A549 (cell line): Measurements from ENCODE around the gene PPP1R3C. TPM values are rescaled to one million over a fixed set of nuclear protein-coding genes. Genes with fewer than 3 reads are reported as not detected.

Experiments
- ATAC-seq, 2 experiments: fragments of 200-7000 bp in 1 of 2; fragments of >200 bp in 1 of 2; cut with Nextera tagmentation in 1 of 2; cut with Tn5 transposase in 1 of 2; 3 replicates each; pipeline versions ENCODE4 v1.8.0 to v1.9.1; 2018 to 2020; ENCODE audit warnings: mild to moderate bottlenecking in 1 of 2, moderate library complexity in 1 of 2
- CTCF ChIA-PET: fragments of 300-600 bp; sonication (Branson Sonifier 250); formaldehyde crosslinking; extraction: SDS; loops from one replicate; lab custom pipeline; 2021; ENCODE audit warnings: antibody characterized with exemption, inconsistent platforms; lab: Yijun Ruan, JAX
- POLR2A ChIA-PET: fragments of 350-600 bp; formaldehyde crosslinking; extraction: SDS; loops from one replicate; lab custom pipeline; 2021; ENCODE audit warnings: antibody characterized with exemption, inconsistent platforms; lab: Yijun Ruan, JAX
- DNase-seq, 2 experiments: peaks; one replicate each; pipeline versions ENCODE4 v3.0.0 to v3.0.0-alpha.2; 2011 to 2016; ENCODE audit warnings: low read depth in 1 of 2, low spot score in 1 of 2
- FAIRE-seq: peaks from 2 replicates; lab custom pipeline; 2011; peaks lifted over from hg19 to GRCh38; lab: Jason Lieb, UNC
- H3K27ac ChIP-seq, 2 experiments: fragments of >200 bp; sonication (Bioruptor Twin); formaldehyde crosslinking; 3 replicates each; pipeline ENCODE4 v1.5.1; 2016 to 2017
- H3K4me1 ChIP-seq: fragments of >200 bp; sonication (Bioruptor Twin); formaldehyde crosslinking; 3 replicates; pipeline ENCODE4 v1.6.1; 2016
- H3K4me2 ChIP-seq: fragments of >200 bp; sonication (Bioruptor Twin); formaldehyde crosslinking; 3 replicates; pipeline ENCODE4 v1.6.1; 2016
- H3K4me3 ChIP-seq: fragments of >200 bp; sonication (Bioruptor Twin); formaldehyde crosslinking; 3 replicates; pipeline ENCODE4 v1.5.1; 2016
- H3K9me3 ChIP-seq: fragments of >200 bp; sonication (Bioruptor Twin); formaldehyde crosslinking; 3 replicates; pipeline ENCODE4 v1.6.1; 2016
- CBX2 ChIP-seq: fragments of 200-600 bp; sonication (generic); IDR thresholded peaks from 2 replicates; pipeline ENCODE4 v1.6.1; 2016; ENCODE audit warnings: low read depth, mild to moderate bottlenecking, borderline replicate concordance
- CEBPB ChIP-seq, 2 experiments: fragments of >200 bp in 1 of 2; sonication (Bioruptor Twin) in 1 of 2; formaldehyde crosslinking in 1 of 2; IDR thresholded peaks; 2 replicates each; pipeline ENCODE4 v1.6.1; 2012 to 2016
- CHD4 ChIP-seq: fragments of 200-600 bp; sonication (generic); IDR thresholded peaks from 2 replicates; pipeline ENCODE4 v1.6.1; 2016; ENCODE audit warnings: antibody characterized with exemption, mild to moderate bottlenecking, borderline replicate concordance
- FOSB ChIP-seq: fragments of 250-450 bp; sonication (Bioruptor Pico); IDR thresholded peaks from 2 replicates; pipeline ENCODE4 v1.5.0; 2020; ENCODE audit warnings: mild to moderate bottlenecking, moderate library complexity
- FOXS1 ChIP-seq: fragments of 250-450 bp; sonication (Bioruptor Pico); IDR thresholded peaks from 2 replicates; pipeline ENCODE4 v1.5.0; 2020; ENCODE audit warnings: mild to moderate bottlenecking, moderate library complexity
- GATA3 ChIP-seq: IDR thresholded peaks from 2 replicates; pipeline ENCODE4 v1.6.1; 2012; ENCODE audit warnings: borderline replicate concordance
- HES2 ChIP-seq: fragments of >200 bp; sonication (Bioruptor Twin); formaldehyde crosslinking; IDR thresholded peaks from 2 replicates; pipeline ENCODE4 v1.6.1; 2016
- HEYL ChIP-seq: fragments of 250-450 bp; sonication (Bioruptor Pico); IDR thresholded peaks from 2 replicates; pipeline ENCODE4 v1.8.0; 2021; ENCODE audit warnings: mild to moderate bottlenecking, moderate library complexity
- HOXA7 ChIP-seq: fragments of 250-450 bp; sonication (Bioruptor Pico); IDR thresholded peaks from 2 replicates; pipeline ENCODE4 v1.5.0; 2020; ENCODE audit warnings: mild to moderate bottlenecking, moderate library complexity
- HOXB13 ChIP-seq: fragments of 250-450 bp; sonication (Bioruptor Pico); IDR thresholded peaks from 2 replicates; pipeline ENCODE4 v1.5.0; 2020; ENCODE audit warnings: low read depth, mild to moderate bottlenecking, moderate library complexity
- JUNB ChIP-seq: fragments of >200 bp; sonication (Bioruptor Twin); formaldehyde crosslinking; IDR thresholded peaks from 2 replicates; pipeline ENCODE4 v1.6.1; 2016
- MAFK ChIP-seq: fragments of 450-650 bp; IDR thresholded peaks from 2 replicates; pipeline ENCODE4 v1.6.1; 2014; ENCODE audit not compliant: partially characterized antibody
- MYC ChIP-seq: IDR thresholded peaks from 2 replicates; pipeline ENCODE4 v1.6.1; 2012; ENCODE audit warnings: mild to moderate bottlenecking, inconsistent platforms, low read length, improper control_type of control experiment, borderline replicate concordance
- NR3C1 ChIP-seq: fragments of >200 bp; sonication (Bioruptor Twin); formaldehyde crosslinking; IDR thresholded peaks from 3 replicates; pipeline ENCODE4 v1.6.1; 2017
- RAD21 ChIP-seq, 2 experiments: fragments of >200 bp in 1 of 2; sonication (Bioruptor Twin) in 1 of 2; formaldehyde crosslinking in 1 of 2; IDR thresholded peaks in 1 of 2; conservative IDR thresholded peaks in 1 of 2; 2 replicates in 1 of 2; 3 replicates in 1 of 2; pipeline ENCODE4 v1.6.1; 2012 to 2018; ENCODE audit warnings: inconsistent platforms in 1 of 2
- RARB ChIP-seq: fragments of 250-450 bp; sonication (Bioruptor Pico); IDR thresholded peaks from 2 replicates; pipeline ENCODE4 v1.8.0; 2021; ENCODE audit warnings: mild to moderate bottlenecking, moderate library complexity
- RCOR1 ChIP-seq: fragments of 150-350 bp; IDR thresholded peaks from 2 replicates; pipeline ENCODE4 v1.6.1; 2014; ENCODE audit warnings: antibody characterized with exemption, low read length, low read depth
- RNF2 ChIP-seq: fragments of 200-600 bp; sonication (generic); IDR thresholded peaks from 2 replicates; pipeline ENCODE4 v1.6.1; 2016; ENCODE audit warnings: low read depth, mild to moderate bottlenecking, antibody characterized with exemption, moderate library complexity, borderline replicate concordance
- SMC3 ChIP-seq: fragments of >200 bp; sonication (Bioruptor Twin); formaldehyde crosslinking; IDR thresholded peaks from 3 replicates; pipeline ENCODE4 v1.6.1; 2018; ENCODE audit warnings: inconsistent platforms
- TFCP2L1 ChIP-seq: fragments of 250-450 bp; sonication (Bioruptor Pico); IDR thresholded peaks from 2 replicates; pipeline ENCODE4 v1.5.0; 2021; ENCODE audit warnings: mild to moderate bottlenecking
- ZC3H11A ChIP-seq: fragments of 450-650 bp; IDR thresholded peaks from 2 replicates; pipeline ENCODE4 v1.6.1; 2014; ENCODE audit warnings: antibody characterized with exemption, mild to moderate bottlenecking
- WGBS: methylation state at CpG from one replicate; pipeline ENCODE4 v1.1.6; 2017; ENCODE audit errors: missing lambda C conversion rate; 5-methylcytosine and 5-hydroxymethylcytosine counted together
- polyA plus RNA-seq, 4 experiments: library from polyadenylated mRNA; depleted of rRNA in 3 of 4; stranded (reverse); fragments of >200 nt; fragmentation: RNase III in 1 of 4; extraction: RNeasy Plus Mini Kit Qiagen cat#74134 plus additional on column Dnase treatment in 1 of 4; gene quantifications; 2 replicates in 3 of 4; 3 replicates in 1 of 4; pipeline ENCODE4 v1.2.3, GENCODE V29; 2011 to 2017
- TF ChIP-seq, protein P1 (sequence below): fragments of >200 bp; sonication (Bioruptor Twin); formaldehyde crosslinking; IDR thresholded peaks from 3 replicates; pipeline ENCODE4 v1.5.1; 2016

The PPP1R3C gene
- polyA plus RNA-seq, 2 of the 4 experiments (the other 2 are of a cell fraction), result 10.5 to 20.0 TPM

DNA sequence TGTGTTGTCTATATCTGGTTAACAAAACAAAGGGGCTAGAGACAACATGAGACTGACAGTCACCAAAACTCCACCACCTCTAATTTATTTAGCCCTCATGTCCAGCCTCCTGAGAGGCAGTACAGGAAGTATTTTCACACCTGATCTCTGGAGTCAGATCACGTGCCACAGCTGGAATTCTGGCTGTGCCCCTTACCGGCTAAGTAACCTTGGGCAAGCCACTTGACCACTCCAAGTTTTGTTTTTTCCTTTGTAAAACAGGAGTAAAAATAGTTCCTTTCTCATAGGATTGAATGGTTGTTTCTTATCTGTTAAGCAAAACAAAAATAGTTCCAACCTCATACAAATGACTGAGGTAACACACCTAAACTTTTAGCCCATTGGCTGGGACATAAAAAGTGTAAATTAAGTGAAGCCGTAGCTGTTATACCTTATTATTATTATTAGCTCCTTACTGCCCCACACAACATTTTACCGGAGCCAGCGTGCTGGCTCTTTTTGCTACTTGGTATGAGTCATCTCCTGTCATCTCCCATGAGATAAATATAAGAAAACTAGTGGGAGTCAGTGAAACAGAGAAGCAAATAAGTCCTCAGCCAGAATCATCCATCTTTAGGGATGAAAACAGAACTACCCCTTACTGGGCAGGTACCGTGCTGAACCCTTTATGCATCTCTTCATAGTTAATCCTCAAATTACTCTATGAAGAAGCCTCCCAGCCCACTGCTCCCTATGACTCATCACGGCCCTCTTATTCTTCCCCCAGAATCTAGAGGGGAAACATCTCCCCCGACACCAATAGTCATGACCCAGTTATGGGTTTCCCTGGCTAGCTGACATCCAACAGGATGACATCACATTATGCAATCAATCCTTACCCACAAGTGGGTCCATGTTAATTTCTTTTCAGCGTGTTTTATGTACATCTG lies 44.9 kb downstream of the PPP1R3C start (continued):
- TF ChIP-seq JUNB (peak; percentile 41; the same call in 1 of the 2 replicates), FOSB (CRISPR knock-in tag) (no peak), CHD4 (no peak), HOXB13 (no peak), HEYL (CRISPR knock-in tag) (no peak), CEBPB (IDR thresholded peaks at IDR 0.05) (peak in 1 of 2 experiments; percentile 65; a peak in 2 of 4 replicates)

GRCh38 chr10:91582153-91582554 lies 50.7 kb downstream of the PPP1R3C start:
- Histone ChIP-seq H3K4me2 (no peak overlapping the region), H3K4me3 (no peak overlapping the region), H3K27ac (0 out of 6 replicates have a peak overlapping the region, but pooled peaks of 1 of the 2 experiments have one; percentile 14), H3K4me1 (peaks cover under 1% of the 10 kb centered on the region; the same call in 2 of the 3 replicates), H3K9me3 (no peaks in the 10 kb centered on the region)
- POLR2A ChIA-PET, result no interaction called here
- 74% methylated on average over 2 of the region's 2 CpGs for WGBS
- TF ChIP-seq ZC3H11A (no peak), TFCP2L1 (CRISPR knock-in tag) (no peak), MYC (no peak), RNF2 (no peak), CBX2 (no peak), RARB (CRISPR knock-in tag) (no peak), RAD21 (conservative IDR thresholded peaks at IDR 0.05 in 1 of 2, IDR thresholded peaks at IDR 0.05 in 1 of 2) (no peak), GATA3 (no peak), NR3C1 (no peak), RCOR1 (no peak), FOSB (CRISPR knock-in tag) (no peak), HES2 (no peak)
- TF ChIP-seq, protein P1, sequence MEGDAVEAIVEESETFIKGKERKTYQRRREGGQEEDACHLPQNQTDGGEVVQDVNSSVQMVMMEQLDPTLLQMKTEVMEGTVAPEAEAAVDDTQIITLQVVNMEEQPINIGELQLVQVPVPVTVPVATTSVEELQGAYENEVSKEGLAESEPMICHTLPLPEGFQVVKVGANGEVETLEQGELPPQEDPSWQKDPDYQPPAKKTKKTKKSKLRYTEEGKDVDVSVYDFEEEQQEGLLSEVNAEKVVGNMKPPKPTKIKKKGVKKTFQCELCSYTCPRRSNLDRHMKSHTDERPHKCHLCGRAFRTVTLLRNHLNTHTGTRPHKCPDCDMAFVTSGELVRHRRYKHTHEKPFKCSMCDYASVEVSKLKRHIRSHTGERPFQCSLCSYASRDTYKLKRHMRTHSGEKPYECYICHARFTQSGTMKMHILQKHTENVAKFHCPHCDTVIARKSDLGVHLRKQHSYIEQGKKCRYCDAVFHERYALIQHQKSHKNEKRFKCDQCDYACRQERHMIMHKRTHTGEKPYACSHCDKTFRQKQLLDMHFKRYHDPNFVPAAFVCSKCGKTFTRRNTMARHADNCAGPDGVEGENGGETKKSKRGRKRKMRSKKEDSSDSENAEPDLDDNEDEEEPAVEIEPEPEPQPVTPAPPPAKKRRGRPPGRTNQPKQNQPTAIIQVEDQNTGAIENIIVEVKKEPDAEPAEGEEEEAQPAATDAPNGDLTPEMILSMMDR, result no peak
- CTCF ChIA-PET, result interaction anchor here (1.1 to 3.4 kb wide), 3 partner anchors 13 to 72 kb away, joined by 3 to 12 read pairs (median 3); no protein-coding TSS in a partner anchor
- no peak for DNase-seq
- FAIRE-seq, result no peak
- ATAC-seq, result no peak

DNA sequence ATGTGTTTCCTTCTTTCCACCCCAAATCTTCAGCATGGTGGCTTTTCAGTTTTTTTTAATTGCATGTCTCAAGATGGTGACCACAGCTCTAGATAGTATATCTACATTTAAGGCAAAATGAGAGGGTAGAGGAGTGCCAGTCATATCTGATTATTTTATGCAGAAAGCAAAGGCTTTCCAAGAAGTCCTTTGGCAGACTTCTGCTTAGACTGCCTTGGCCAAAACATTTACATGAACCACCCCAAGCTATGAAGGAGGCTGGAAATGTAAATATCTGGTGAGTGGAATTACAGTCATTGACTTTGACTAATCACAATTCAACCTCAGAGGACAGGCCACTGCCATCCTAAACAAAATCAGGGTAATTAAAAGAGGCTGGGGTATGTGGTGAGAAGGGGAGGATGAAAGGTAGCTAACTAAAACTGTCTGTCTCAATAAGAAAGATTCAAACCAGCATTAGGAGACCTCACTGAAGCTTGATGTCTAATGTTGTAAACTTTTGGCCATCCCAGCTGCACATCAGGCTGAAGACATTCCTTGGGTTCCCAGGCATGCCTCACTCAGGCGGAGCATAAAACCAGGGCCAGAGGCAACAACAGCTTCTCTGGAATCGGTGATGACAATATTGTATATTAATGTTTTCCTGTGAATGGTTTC lies 53.4 kb downstream of the PPP1R3C start:
- Histone ChIP-seq H3K9me3 (no peaks in the 10 kb centered on the region), H3K27ac (no peak overlapping the region), H3K4me3 (no peak overlapping the region), H3K4me1 (peaks cover 9% of the 10 kb centered on the region), H3K4me2 (no peak overlapping the region)
- ATAC-seq (no peak), DNase-seq (no peak), FAIRE-seq (no peak)
- no peak for TF ChIP-seq SMC3
- no peak for TF ChIP-seq HOXA7 (CRISPR knock-in tag)
- no peak for TF ChIP-seq MAFK
- no peak for TF ChIP-seq HEYL (CRISPR knock-in tag)
- TF ChIP-seq FOXS1, result no peak
- ChIA-PET POLR2A (no interaction called here), CTCF (interaction anchor here (1.0 to 2.6 kb wide), 4 partner anchors 28 to 90 kb away, joined by 3 to 7 read pairs (median 6); partner anchors contain the start of gene PPP1R3C)
- 83% methylated on average over 2 of the region's 2 CpGs for WGBS

Other genes starting within 250 kb of the PPP1R3C start
- 13.4 and 13.9 TPM in 2 replicates for gene HECTD2, start 222.7 kb downstream of the PPP1R3C start, polyA plus RNA-seq (2011; rRNA removed)
- 3.8 to 5.7 TPM (median 4.1 TPM) in 3 replicates for gene HECTD2, start 222.7 kb downstream of the PPP1R3C start, polyA plus RNA-seq (2017; fragmentation: RNase III; extraction: RNeasy Plus Mini Kit Qiagen cat#74134 plus additional on column Dnase treatment)
- 40.4 and 45.3 TPM in 2 replicates for gene TNKS2, start 165.4 kb upstream of the PPP1R3C start, polyA plus RNA-seq (2011; rRNA removed)
- gene TNKS2, start 165.4 kb upstream of the PPP1R3C start, polyA plus RNA-seq (2017; fragmentation: RNase III; extraction: RNeasy Plus Mini Kit Qiagen cat#74134 plus additional on column Dnase treatment), result 19.2 to 20.8 TPM (median 20.6 TPM) in 3 replicates